CD4-positive, CD25-positive, alpha-beta regulatory T cell (primary cell): ENCODE measurements around the gene ZNF827. TPM values are rescaled to one million over a fixed set of nuclear protein-coding genes. Genes with fewer than 3 reads are reported as not detected.

Source experiments
- ATAC-seq, 2 donors: fragments of 150-1000 bp; cut with Tn5 transposase; one replicate each; pipeline ENCODE4 v1.10.0; 2021; ENCODE audit warnings: low read depth in 2 of 2, moderate number of reproducible peaks in 2 of 2, moderate library complexity in 1 of 2
- DNase-seq, 3 donors: peaks; one replicate each; pipeline versions ENCODE4 v3.0.0 to v3.0.0-alpha.2; 2012 to 2022; ENCODE audit warnings: mixed read lengths in 1 of 3
- H3K27ac ChIP-seq: one replicate; pipeline ENCODE4 v1.7.0; 2013; ENCODE audit warnings: mild to moderate bottlenecking, low read length; ENCODE audit not compliant: insufficient read depth, poor library complexity, severe bottlenecking
- H3K27me3 ChIP-seq: one replicate; pipeline ENCODE4 v1.7.0; 2013; ENCODE audit warnings: low read length; ENCODE audit not compliant: control insufficient read depth, insufficient read depth
- H3K36me3 ChIP-seq: one replicate; pipeline ENCODE4 v1.7.0; 2013; ENCODE audit warnings: mild to moderate bottlenecking, low read length, moderate library complexity; ENCODE audit not compliant: control insufficient read depth, insufficient read depth
- H3K4me1 ChIP-seq: 2 replicates; pipeline ENCODE4 v1.7.0; 2013; ENCODE audit warnings: mild to moderate bottlenecking, low read length; ENCODE audit not compliant: insufficient read depth, control insufficient read depth, poor library complexity, severe bottlenecking
- H3K4me3 ChIP-seq: one replicate; pipeline ENCODE4 v1.7.0; 2013; ENCODE audit warnings: low read depth, mild to moderate bottlenecking, low read length, moderate library complexity
- H3K9me3 ChIP-seq, 2 experiments: 1 replicate in 1 of 2; 2 replicates in 1 of 2; pipeline ENCODE4 v1.7.0; 2013; ENCODE audit warnings: low read length in 2 of 2, mild to moderate bottlenecking in 1 of 2, moderate library complexity in 1 of 2; ENCODE audit not compliant: control insufficient read depth in 2 of 2
- H3K27ac Mint-ChIP-seq, 3 donors: one replicate each; pipeline ENCODE4 v1.8.0; 2020 to 2022; ENCODE audit warnings: mild to moderate bottlenecking in 3 of 3, mixed read lengths in 3 of 3, moderate library complexity in 2 of 3
- H3K27me3 Mint-ChIP-seq: one replicate; pipeline ENCODE4 v1.8.0; 2022; ENCODE audit warnings: mild to moderate bottlenecking, mixed read lengths
- H3K36me3 Mint-ChIP-seq: one replicate; pipeline ENCODE4 v1.8.0; 2020; ENCODE audit warnings: mixed read lengths
- H3K4me1 Mint-ChIP-seq, 4 donors: one replicate each; pipeline ENCODE4 v1.8.0; 2020 to 2022; ENCODE audit warnings: mixed read lengths in 4 of 4, mild to moderate bottlenecking in 1 of 4
- H3K4me3 Mint-ChIP-seq, 4 donors: one replicate each; pipeline ENCODE4 v1.8.0; 2020 to 2022; ENCODE audit warnings: mild to moderate bottlenecking in 4 of 4, mixed read lengths in 4 of 4, moderate library complexity in 3 of 4
- H3K9me3 Mint-ChIP-seq, 7 donors: one replicate each; pipeline ENCODE4 v1.8.0; 2020 to 2022; ENCODE audit warnings: mixed read lengths in 7 of 7, mild to moderate bottlenecking in 3 of 7, moderate library complexity in 2 of 7
- polyA plus RNA-seq, 4 donors: library from polyadenylated mRNA; unstranded; fragments of 300-500 nt; fragmentation: Illumina TruSeq; gene quantifications; one replicate each; pipeline ENCODE4 v1.2.3, GENCODE V29; 2021
- total RNA-seq: library from RNA; stranded (reverse); gene quantifications from one replicate; pipeline ENCODE4 v1.2.3, GENCODE V29; 2022

Gene ZNF827
- total and polyA plus RNA-seq, 5 donors from 2014 or later: 0.92 to 6.0 (median 1.2) TPM

GRCh38 chr4:145859426-145859825 lies 79.2 kb downstream of the ZNF827 start:
- H3K4me1 Mint-ChIP-seq: no peaks in the 10 kb centered on the region
- no peaks in the 10 kb centered on the region for H3K9me3 ChIP-seq
- no peaks in the 10 kb centered on the region for H3K4me1 ChIP-seq
- H3K27me3 ChIP-seq: no peaks in the 10 kb centered on the region
- ATAC-seq (no peak), DNase-seq (no peak)
- no peak overlapping the region for H3K4me3 ChIP-seq
- peaks cover 2% of the 10 kb centered on the region for H3K36me3 ChIP-seq
- no peak overlapping the region for H3K27ac Mint-ChIP-seq
- peaks cover 34% of the 10 kb centered on the region for H3K36me3 Mint-ChIP-seq
- no peak overlapping the region for H3K27ac ChIP-seq
- no peaks in the 10 kb centered on the region for H3K27me3 Mint-ChIP-seq
- H3K9me3 Mint-ChIP-seq: no peaks in the 10 kb centered on the region
- H3K4me3 Mint-ChIP-seq: no peak overlapping the region

- DNase-seq (no peak), ATAC-seq (no peak)
- Mint-ChIP-seq H3K9me3 (no peaks in the 10 kb centered on the region), H3K4me1 (peaks cover 0 to 1% (median 0%) of the 10 kb centered on the region in 4 donors), H3K4me3 (no peak overlapping the region), H3K36me3 (peaks cover 26% of the 10 kb centered on the region), H3K27ac (peak overlapping the region in 1 of 3 donors; percentile 39), H3K27me3 (no peaks in the 10 kb centered on the region)
- Histone ChIP-seq H3K27ac (no peak overlapping the region), H3K36me3 (no peaks in the 10 kb centered on the region), H3K27me3 (no peaks in the 10 kb centered on the region), H3K4me3 (no peak overlapping the region), H3K9me3 (no peaks in the 10 kb centered on the region), H3K4me1 (no peaks in the 10 kb centered on the region)
Measured at GRCh38 chr4:145852256-145852839, 86.3 kb downstream of the ZNF827 start.

- ATAC-seq (no peak), DNase-seq (no peak)
- no peaks in the 10 kb centered on the region for H3K9me3 ChIP-seq
- H3K4me3 ChIP-seq: no peak overlapping the region
- no peaks in the 10 kb centered on the region for H3K4me1 ChIP-seq
- Mint-ChIP-seq H3K4me3 (no peak overlapping the region), H3K4me1 (peaks cover 0 to 1% (median 0%) of the 10 kb centered on the region in 4 donors), H3K9me3 (no peaks in the 10 kb centered on the region), H3K36me3 (peaks cover 29% of the 10 kb centered on the region), H3K27me3 (no peaks in the 10 kb centered on the region), H3K27ac (peak overlapping the region in 1 of 3 donors; percentile 26)
- no peaks in the 10 kb centered on the region for H3K27me3 ChIP-seq
- no peaks in the 10 kb centered on the region for H3K36me3 ChIP-seq
- H3K27ac ChIP-seq: no peak overlapping the region
Measured at GRCh38 chr4:145851511-145852201, 87.0 kb downstream of the ZNF827 start.

- H3K27ac ChIP-seq: no peak overlapping the region
- Mint-ChIP-seq H3K27me3 (no peaks in the 10 kb centered on the region), H3K9me3 (no peaks in the 10 kb centered on the region), H3K27ac (no peak overlapping the region), H3K4me3 (no peak overlapping the region), H3K4me1 (peaks cover 10 to 20% (median 13%) of the 10 kb centered on the region in 4 donors), H3K36me3 (peaks cover 38% of the 10 kb centered on the region)
- H3K36me3 ChIP-seq: no peaks in the 10 kb centered on the region
- H3K4me1 ChIP-seq: peaks cover 4% of the 10 kb centered on the region
- ATAC-seq (no peak), DNase-seq (no peak)
- H3K27me3 ChIP-seq: no peaks in the 10 kb centered on the region
- no peak overlapping the region for H3K4me3 ChIP-seq
- H3K9me3 ChIP-seq: no peaks in the 10 kb centered on the region
Measured at GRCh38 chr4:145847764-145848163, 90.9 kb downstream of the ZNF827 start.

GRCh38 chr4:145845118-145845517 lies 93.5 kb downstream of the ZNF827 start:
- Histone ChIP-seq H3K36me3 (no peaks in the 10 kb centered on the region), H3K27ac (no peak overlapping the region), H3K4me3 (no peak overlapping the region), H3K27me3 (no peaks in the 10 kb centered on the region), H3K9me3 (no peaks in the 10 kb centered on the region), H3K4me1 (peaks cover 4% of the 10 kb centered on the region)
- H3K9me3 Mint-ChIP-seq: no peaks in the 10 kb centered on the region
- H3K4me3 Mint-ChIP-seq: no peak overlapping the region
- peaks cover 10 to 20% (median 12%) of the 10 kb centered on the region in 4 donors for H3K4me1 Mint-ChIP-seq
- ATAC-seq: no peak
- DNase-seq: no peak
- no peaks in the 10 kb centered on the region for H3K27me3 Mint-ChIP-seq
- peaks cover 38% of the 10 kb centered on the region for H3K36me3 Mint-ChIP-seq
- H3K27ac Mint-ChIP-seq: peak overlapping the region; percentile 10 to 65 (median 48)

- no peak overlapping the region for H3K27ac ChIP-seq
- H3K36me3 ChIP-seq: no peaks in the 10 kb centered on the region
- Mint-ChIP-seq H3K9me3 (no peaks in the 10 kb centered on the region), H3K27ac (peak overlapping the region in 2 of 3 donors; percentile 29 to 45), H3K4me1 (peaks cover 10 to 20% (median 12%) of the 10 kb centered on the region in 4 donors), H3K4me3 (no peak overlapping the region), H3K27me3 (no peaks in the 10 kb centered on the region), H3K36me3 (peaks cover 41% of the 10 kb centered on the region)
- H3K4me3 ChIP-seq: no peak overlapping the region
- H3K9me3 ChIP-seq: no peaks in the 10 kb centered on the region
- no peak for ATAC-seq
- peaks cover 4% of the 10 kb centered on the region for H3K4me1 ChIP-seq
- DNase-seq: no peak
- H3K27me3 ChIP-seq: no peaks in the 10 kb centered on the region
Measured at GRCh38 chr4:145843639-145844038, 95.0 kb downstream of the ZNF827 start.

- H3K9me3 ChIP-seq: no peaks in the 10 kb centered on the region
- H3K4me3 Mint-ChIP-seq: no peak overlapping the region
- ATAC-seq (no peak), DNase-seq (no peak)
- no peak overlapping the region for H3K4me3 ChIP-seq
- no peaks in the 10 kb centered on the region for H3K27me3 Mint-ChIP-seq
- H3K27me3 ChIP-seq: no peaks in the 10 kb centered on the region
- no peak overlapping the region for H3K27ac ChIP-seq
- H3K27ac Mint-ChIP-seq: peak overlapping the region; percentile 8 to 60 (median 45)
- H3K9me3 Mint-ChIP-seq: no peaks in the 10 kb centered on the region
- H3K4me1 Mint-ChIP-seq: peaks cover 10 to 20% (median 12%) of the 10 kb centered on the region in 4 donors
- no peaks in the 10 kb centered on the region for H3K36me3 ChIP-seq
- H3K4me1 ChIP-seq: peaks cover 4% of the 10 kb centered on the region
- peaks cover 37% of the 10 kb centered on the region for H3K36me3 Mint-ChIP-seq
Measured at GRCh38 chr4:145843148-145843547, 95.5 kb downstream of the ZNF827 start.
